ENCODE results near the gene EXOG. TPM values are rescaled to one million over a fixed set of nuclear protein-coding genes. Genes with fewer than 3 reads are reported as not detected.

EXOG gene
- total RNA-seq, 4 donors from 2014 or later: 0.34 to 3.9 (median 3.1) TPM

DNA sequence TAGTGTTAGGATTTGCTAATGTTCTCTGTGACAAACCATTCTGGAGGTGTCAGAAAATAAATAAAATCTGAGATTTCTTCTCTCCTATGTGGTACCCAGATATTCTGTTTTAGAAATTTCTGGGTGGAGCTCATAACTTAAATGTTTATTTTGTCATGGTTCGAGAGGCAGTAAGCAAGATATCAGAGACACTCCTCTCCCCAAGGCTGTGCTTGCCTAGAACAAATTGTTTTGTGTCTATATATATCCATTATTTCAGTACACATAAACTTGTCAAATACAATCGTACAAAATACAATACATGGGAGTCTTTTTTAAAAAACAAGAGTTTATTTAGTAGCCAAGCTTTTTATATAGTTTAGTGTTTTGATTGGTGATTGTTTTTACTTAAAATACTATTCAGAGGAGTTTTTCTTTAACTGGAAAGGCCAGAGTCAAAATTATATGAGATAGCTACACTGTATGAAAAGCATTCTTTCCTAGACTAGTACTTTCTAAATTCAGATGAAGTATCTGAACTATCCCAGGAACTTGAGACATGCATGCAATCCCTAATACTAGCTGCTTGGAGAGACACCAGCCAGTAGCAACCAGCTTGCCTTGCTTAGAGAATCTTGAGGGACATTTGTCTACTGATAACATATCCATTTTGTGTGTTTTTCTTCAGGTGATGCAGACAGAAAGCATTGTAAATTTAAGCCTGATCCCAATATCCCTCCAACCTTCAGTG is 4.7 kb downstream of the EXOG start:
- 68 to 69% methylated on average over 2 of the region's 2 CpGs for WGBS, 2 donors
- intact Hi-C loops (cut with DNase I; ENCODE audit: low total_unique reads): no loop called here
- no peak overlapping the region for H3K4me3 ChIP-seq (ENCODE audit: low read depth, poor library complexity, severe bottlenecking)
- TF ChIP-seq, protein P1, sequence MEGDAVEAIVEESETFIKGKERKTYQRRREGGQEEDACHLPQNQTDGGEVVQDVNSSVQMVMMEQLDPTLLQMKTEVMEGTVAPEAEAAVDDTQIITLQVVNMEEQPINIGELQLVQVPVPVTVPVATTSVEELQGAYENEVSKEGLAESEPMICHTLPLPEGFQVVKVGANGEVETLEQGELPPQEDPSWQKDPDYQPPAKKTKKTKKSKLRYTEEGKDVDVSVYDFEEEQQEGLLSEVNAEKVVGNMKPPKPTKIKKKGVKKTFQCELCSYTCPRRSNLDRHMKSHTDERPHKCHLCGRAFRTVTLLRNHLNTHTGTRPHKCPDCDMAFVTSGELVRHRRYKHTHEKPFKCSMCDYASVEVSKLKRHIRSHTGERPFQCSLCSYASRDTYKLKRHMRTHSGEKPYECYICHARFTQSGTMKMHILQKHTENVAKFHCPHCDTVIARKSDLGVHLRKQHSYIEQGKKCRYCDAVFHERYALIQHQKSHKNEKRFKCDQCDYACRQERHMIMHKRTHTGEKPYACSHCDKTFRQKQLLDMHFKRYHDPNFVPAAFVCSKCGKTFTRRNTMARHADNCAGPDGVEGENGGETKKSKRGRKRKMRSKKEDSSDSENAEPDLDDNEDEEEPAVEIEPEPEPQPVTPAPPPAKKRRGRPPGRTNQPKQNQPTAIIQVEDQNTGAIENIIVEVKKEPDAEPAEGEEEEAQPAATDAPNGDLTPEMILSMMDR (IDR thresholded peaks at IDR 0.05): no peak
- TF ChIP-seq POLR2A (IDR thresholded peaks at IDR 0.05): no peak
- DNase-seq (ENCODE audit: low spot score in 2 of 2): no peak

DNA sequence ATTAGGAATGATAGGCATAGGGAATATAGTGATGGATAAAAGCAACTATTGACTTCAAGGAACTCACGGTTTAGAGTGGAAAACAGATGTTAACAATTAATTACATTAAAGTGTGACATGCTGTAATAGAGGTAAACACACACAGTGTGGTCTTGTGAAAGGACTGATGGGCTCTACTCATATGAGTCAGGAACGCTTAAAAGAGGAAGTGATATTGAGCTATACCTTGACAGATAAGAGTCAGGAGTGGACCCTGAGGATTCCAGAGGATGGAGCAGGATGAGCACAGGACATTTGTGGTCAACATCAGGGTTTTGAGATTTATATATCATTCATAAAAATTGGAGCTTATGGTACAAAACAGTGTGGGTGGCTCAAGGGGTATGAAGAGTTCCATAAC is 11.0 kb downstream of the EXOG start:
- no peak for DNase-seq (ENCODE audit: low spot score in 2 of 2)
- 82 to 87% methylated on average over 2 of the region's 2 CpGs for WGBS, 2 donors
- TF ChIP-seq, protein P1 (IDR thresholded peaks at IDR 0.05): no peak
- TF ChIP-seq POLR2A (IDR thresholded peaks at IDR 0.05): no peak
- no peak overlapping the region for H3K4me3 ChIP-seq (ENCODE audit: low read depth, poor library complexity, severe bottlenecking)
- intact Hi-C loops (cut with DNase I; ENCODE audit: low total_unique reads): no loop called here

DNA sequence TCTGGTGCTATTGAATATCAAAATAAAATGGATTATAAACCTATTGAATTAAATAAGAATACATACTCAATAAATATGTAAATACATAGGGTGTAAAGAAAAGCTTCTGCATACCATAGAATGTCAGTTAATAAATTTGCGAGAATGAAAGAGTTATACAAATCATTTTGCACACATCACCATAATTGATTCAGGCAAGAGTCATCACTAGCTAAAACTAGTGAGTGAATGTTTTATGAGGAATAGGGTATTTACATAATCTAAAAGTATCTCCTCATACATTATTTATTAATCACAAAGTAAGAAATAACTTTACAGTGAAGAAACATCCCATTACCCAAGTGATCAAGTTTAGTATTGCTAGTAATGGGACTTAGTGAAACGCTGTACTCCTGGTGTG is 13.6 kb downstream of the EXOG start:
- intact Hi-C loops (cut with DNase I; ENCODE audit: low total_unique reads): no loop called here
- DNase-seq (ENCODE audit: low spot score in 2 of 2): no peak
- WGBS, 2 donors: 92 to 93% methylated on average over 2 of the region's 2 CpGs
- TF ChIP-seq, protein P1 (IDR thresholded peaks at IDR 0.05): no peak
- TF ChIP-seq POLR2A (IDR thresholded peaks at IDR 0.05): no peak
- no peak overlapping the region for H3K4me3 ChIP-seq (ENCODE audit: low read depth, poor library complexity, severe bottlenecking)

DNA sequence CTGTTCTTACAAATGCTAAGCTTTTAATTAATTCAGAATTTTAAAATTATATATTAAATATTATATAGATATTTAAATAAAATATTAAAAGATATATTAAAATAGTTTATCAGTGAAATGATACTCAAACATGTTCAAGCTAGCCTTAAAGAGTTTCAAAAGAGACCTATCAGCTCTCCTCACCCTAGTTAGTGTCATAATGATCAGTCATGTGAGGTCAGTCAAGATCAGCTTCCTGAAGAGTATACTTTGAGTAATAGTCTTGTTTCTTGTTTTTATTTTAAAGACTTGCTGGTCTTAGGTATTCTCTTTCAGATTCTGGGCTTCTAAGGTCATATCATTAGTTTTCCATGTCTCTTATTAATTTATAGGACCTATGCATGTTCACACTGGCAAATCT is 14.5 kb downstream of the EXOG start:
- no peak overlapping the region for H3K4me3 ChIP-seq (ENCODE audit: low read depth, poor library complexity, severe bottlenecking)
- intact Hi-C loops (cut with DNase I; ENCODE audit: low total_unique reads): no loop called here
- no peak for TF ChIP-seq POLR2A (IDR thresholded peaks at IDR 0.05)
- TF ChIP-seq, protein P1 (IDR thresholded peaks at IDR 0.05): no peak
- DNase-seq (ENCODE audit: low spot score in 2 of 2): no peak

DNA sequence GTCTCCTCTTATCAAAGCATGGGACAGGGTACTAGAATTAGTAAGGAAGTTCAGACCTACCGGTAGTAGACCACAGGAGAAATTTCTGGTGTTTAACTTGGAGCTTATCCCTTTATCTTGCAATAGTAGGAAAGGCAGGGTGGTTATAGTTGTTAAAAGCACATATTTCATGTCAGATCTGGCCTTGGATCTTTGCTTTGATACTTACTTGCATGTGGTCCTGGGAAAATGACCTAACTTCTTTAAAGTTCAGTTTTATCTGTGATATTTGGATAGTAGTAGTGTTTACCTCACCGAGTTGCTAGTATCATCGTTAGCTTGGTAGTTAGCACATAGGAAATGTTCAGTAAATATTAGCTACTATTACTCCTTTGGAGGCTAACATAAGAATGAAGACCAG is 15.4 kb downstream of the EXOG start:
- H3K4me3 ChIP-seq (ENCODE audit: low read depth, poor library complexity, severe bottlenecking): no peak overlapping the region
- WGBS, 2 donors: 81 to 94% methylated on average over 3 of the region's 3 CpGs
- TF ChIP-seq, protein P1 (IDR thresholded peaks at IDR 0.05): no peak
- no peak for TF ChIP-seq POLR2A (IDR thresholded peaks at IDR 0.05)
- intact Hi-C loops (cut with DNase I; ENCODE audit: low total_unique reads): no loop called here
- DNase-seq (ENCODE audit: low spot score in 2 of 2): no peak

DNA sequence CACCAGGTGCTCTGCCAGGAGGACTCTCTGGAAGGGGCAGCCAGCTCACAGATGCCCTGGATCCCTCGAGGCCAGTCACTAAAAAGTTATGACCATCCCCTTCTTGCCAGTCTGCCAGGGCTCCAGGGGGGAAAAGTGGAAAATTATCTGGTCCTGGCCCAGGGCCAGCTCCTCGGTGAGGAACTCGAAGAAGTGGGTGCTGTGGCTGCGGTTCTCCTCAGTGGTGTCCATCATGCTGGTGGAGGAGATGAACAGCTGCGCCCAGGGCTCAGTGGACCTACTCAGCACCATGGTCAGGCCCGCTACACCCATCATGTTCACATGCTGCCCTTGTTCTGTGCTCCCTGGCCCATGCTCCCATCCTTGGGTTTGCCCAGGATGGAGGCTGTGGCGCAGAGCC is 19.2 kb downstream of the EXOG start:
- DNase-seq (ENCODE audit: low spot score in 2 of 2): no peak
- no peak overlapping the region for H3K4me3 ChIP-seq (ENCODE audit: low read depth, poor library complexity, severe bottlenecking)
- intact Hi-C loops (cut with DNase I; ENCODE audit: low total_unique reads): no loop called here
- TF ChIP-seq POLR2A (IDR thresholded peaks at IDR 0.05): no peak
- TF ChIP-seq, protein P1 (IDR thresholded peaks at IDR 0.05): no peak
- WGBS, 2 donors: 83 to 90% methylated on average over 7 of the region's 7 CpGs

Measured in lower leg skin (tissue), 4 donors.